Central memory CD4-positive, alpha-beta T cell (primary cell): Measurements from ENCODE around the gene PODNL1.

Experiments used
- DNase-seq: peaks from one replicate; pipeline ENCODE4 v3.0.0; 2022

Gene PODNL1

DNA sequence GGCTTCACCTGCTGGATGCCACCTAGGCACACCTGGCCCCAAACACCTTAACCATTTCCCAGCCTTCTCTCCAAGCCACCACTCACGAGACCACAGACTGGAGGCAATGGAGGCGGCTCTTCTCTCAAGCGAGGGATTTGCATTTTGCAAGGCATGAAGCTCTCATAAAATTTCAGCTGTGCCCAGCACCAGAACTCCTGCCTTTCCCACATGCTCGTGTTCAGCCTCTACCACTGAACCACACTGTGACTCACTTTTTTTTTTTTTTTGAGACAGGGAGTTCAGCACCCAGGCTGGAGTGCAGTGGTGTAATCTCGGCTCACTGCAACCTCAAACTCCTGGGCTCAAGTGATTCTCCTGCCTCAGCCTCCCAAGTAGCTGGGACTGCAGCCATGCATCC is 50.7 kb downstream of the PODNL1 start:
- DNase-seq = no peak

DNA sequence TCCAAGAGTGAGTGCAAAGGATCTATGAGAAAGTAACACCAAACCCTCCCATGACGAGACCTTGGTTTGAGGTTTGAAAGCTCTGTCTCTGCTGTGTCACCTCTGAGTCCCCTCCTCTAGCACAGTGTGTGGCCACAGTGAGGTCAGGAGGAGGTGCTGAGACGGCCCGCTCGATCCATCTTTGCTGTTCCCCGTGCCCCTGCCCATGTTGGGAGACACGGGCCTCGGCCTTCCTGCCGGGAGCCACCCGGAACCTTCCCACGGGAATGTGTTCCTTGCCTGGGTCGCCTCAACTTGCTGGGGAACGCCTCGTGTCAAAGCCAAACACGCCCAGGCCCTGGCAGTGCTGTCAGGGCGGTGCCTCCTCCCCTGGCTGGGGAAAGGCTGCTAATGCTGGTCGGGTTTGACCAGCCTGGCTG is 51.2 kb downstream of the PODNL1 start:
- DNase-seq = no peak

DNA sequence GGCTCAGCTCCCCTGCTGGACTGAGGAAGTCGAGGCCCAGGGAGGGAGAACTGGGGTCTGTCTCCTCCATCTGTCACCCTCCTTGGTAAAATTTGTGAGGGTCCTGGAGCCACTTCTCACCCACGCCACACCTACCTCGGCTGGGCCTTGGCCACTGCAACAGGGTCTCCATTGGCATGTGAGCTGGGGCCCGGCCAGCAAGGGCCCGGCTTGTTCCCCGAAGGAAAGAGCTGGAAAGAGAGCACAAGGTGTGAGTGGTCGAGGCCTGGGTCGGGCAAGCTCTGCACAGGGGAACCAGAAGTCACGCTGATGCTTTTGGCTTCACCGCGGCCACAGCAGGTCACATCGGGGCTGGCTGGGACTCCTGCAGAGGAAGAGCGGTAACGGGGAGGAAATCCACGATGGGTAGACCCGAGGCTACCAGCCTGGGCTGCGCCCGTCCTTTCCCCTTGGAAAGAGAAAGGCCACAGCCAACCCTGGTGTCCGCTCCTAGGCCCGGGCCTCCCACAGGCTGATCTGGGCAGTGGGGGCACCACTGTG is 52.3 kb downstream of the PODNL1 start:
- no peak for DNase-seq

DNA sequence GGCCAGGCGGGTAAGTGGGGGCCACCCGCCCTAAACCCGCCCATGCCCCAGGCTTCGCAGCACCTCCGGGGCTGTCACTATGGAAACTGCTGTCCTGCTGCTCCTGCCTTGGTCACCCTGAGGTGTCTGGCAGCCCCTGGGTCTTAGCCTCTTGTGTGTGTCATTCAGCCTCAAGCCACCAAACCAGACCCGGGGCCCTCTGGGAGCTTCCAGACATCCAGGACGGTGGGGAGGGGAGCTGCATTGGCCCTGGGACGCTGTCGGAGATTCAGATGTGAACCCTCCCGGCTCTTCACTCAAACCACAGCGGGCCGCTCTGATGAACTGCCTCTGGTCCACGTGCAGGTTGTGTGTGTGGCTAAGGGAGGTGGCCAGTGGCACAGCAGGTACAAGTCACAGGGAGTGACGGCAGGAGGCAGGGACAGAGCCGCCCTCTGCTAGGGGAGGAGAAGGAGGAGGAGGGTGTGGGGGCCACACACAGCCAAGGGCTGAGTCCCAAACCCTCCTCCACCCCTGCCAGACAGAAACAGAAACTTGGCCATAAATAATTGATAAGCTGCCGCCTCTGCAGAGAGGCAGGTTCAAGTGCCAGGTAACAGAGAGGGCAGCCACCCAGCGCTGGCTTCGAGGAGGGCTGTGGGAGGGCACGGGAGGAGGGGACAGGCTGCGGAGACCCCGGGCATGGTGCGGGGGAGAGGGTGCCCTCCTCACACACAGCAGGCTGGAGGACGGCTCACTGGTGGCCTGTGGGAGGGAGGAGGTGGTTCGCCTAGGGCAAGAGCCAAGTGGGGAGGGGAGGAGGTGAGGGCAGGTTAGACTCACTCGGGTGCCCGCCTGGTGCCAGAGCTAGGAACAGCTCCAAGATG is 53.3 kb downstream of the PODNL1 start:
- no peak for DNase-seq

GRCh38 chr19:13883516-13884064 is 54.6 kb downstream of the PODNL1 start:
- no peak for DNase-seq

- no peak for DNase-seq
Observed at GRCh38 chr19:13882836-13883235, 55.4 kb downstream of the PODNL1 start.

GRCh38 chr19:13882419-13882795 is 55.8 kb downstream of the PODNL1 start:
- no peak for DNase-seq

DNA sequence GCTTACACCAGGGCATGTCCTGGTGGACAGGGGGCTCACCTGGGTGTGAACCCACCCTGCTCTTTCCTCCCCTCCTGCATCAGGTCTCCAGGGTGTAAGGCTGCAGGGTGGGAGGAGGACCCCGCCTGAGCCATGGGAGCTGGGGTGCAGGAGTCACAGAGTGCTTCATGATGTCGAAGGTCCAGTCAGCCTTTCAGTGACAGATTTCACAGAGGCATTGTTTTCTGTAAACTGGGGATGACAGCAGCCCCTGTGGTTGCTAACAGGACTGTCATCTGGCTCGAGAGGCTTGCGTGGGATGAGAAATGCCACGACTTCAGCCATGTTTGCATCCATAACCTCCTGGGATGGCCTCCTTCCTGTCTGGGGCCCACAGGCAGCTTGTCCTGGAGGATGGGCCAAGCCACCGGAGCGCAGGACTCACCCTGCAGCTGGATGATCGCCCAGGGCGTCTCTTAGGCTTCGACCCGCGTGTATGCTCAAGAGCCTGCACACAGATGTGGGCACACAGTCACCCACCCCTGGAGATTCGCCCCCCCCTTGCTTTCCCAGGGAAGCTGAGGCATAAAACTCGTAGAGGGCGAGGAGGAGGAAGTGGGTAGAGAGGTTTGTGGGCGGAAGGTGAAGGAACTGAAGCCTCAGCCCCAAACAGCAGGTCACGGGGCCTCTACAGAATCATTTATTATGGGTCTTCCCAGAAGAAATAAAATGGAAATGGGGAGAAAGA is 56.4 kb downstream of the PODNL1 start:
- peak; percentile 33 for DNase-seq

DNA sequence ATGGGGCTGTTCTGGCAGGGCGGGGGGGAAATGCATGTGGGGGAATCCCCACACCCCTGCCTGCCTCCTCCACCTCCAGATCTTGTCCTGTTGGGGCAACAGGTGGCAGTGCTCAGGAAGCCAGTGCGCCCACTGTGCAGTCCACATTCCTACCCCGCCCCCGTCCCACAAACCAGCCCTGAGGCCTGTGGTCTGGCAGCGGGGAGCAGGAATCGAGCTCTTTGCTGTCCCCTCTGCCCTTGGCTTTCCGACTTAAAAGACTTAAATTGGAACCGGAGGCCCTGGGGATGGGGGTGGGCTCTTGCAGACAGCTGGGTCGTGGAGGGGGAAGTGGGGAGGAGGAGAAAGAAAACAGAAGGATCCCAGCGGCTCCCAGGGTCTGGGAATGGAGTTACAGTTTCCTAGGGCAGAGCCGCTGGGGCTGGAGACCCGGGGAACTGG is 56.9 kb downstream of the PODNL1 start:
- no peak for DNase-seq
